IMR-90 (cell line): ENCODE data around the gene SEPHS1. TPM values are rescaled to one million over a fixed set of nuclear protein-coding genes. Genes with fewer than 3 reads are reported as not detected.

Experiments
- ATAC-seq: fragments of 200-7000 bp; cut with Tn5 transposase; 2 replicates; pipeline ENCODE4 v1.9.1; 2020; ENCODE audit warnings: low read depth, mild to moderate bottlenecking, moderate library complexity
- BruUV-seq: library from RNA; stranded (reverse); fragments of 400-500 nt; replicated peaks from 2 replicates; lab custom pipeline; 2021; lab: Mats Ljungman, UMichigan
- CTCF ChIA-PET: fragments of 300-600 bp; formaldehyde crosslinking; extraction: SDS; loops from one replicate; lab custom pipeline; 2021; ENCODE audit warnings: antibody characterized with exemption; lab: Yijun Ruan, JAX
- POLR2A ChIA-PET: fragments of 300-600 bp; sonication (Branson Sonifier 250); formaldehyde crosslinking; loops from one replicate; lab custom pipeline; 2022; ENCODE audit warnings: antibody characterized with exemption; ENCODE audit not compliant: unreplicated experiment; lab: Charles Lee
- DNase-seq: peaks from one replicate; pipeline ENCODE4 v3.0.0; 2013
- H2AFZ ChIP-seq: replicated peaks from 2 replicates; pipeline ENCODE3; 2013; ENCODE audit warnings: low read length, mild to moderate bottlenecking; ENCODE audit not compliant: poor library complexity
- H2AK5ac ChIP-seq: 2 replicates; pipeline ENCODE4 v1.6.1; 2013; ENCODE audit warnings: low read depth, low read length, inconsistent platforms
- H2AK9ac ChIP-seq: replicated peaks from 2 replicates; pipeline ENCODE3; 2013; ENCODE audit warnings: mild to moderate bottlenecking, low read depth, low read length, moderate library complexity; ENCODE audit not compliant: poor library complexity
- H2BK120ac ChIP-seq: 2 replicates; pipeline ENCODE4 v1.6.1; 2013; ENCODE audit warnings: low read depth, low read length, inconsistent platforms
- H2BK15ac ChIP-seq: 3 replicates; pipeline ENCODE4 v1.6.1; 2013; ENCODE audit warnings: low read depth, low read length, inconsistent platforms
- H2BK20ac ChIP-seq: 2 replicates; pipeline ENCODE4 v1.6.1; 2013; ENCODE audit warnings: low read depth, mild to moderate bottlenecking, inconsistent platforms, low read length, moderate library complexity
- H2BK5ac ChIP-seq: 2 replicates; pipeline ENCODE4 v1.6.1; 2013; ENCODE audit warnings: mild to moderate bottlenecking, low read depth, low read length, inconsistent platforms; ENCODE audit not compliant: poor library complexity, severe bottlenecking
- H3K14ac ChIP-seq: replicated peaks from 2 replicates; pipeline ENCODE4 v1.6.1; 2013; ENCODE audit warnings: low read depth, low read length, inconsistent platforms
- H3K18ac ChIP-seq: 2 replicates; pipeline ENCODE4 v1.6.1; 2013; ENCODE audit warnings: low read depth, low read length, control low read depth
- H3K23ac ChIP-seq: 2 replicates; pipeline ENCODE4 v1.6.1; 2013; ENCODE audit warnings: low read depth, low read length, inconsistent platforms
- H3K27ac ChIP-seq: 2 replicates; pipeline ENCODE4 v1.5.1; 2013; ENCODE audit warnings: mild to moderate bottlenecking, control low read depth, low read length; ENCODE audit not compliant: insufficient read depth
- H3K27me3 ChIP-seq: 2 replicates; pipeline ENCODE4 v1.6.1; 2013; ENCODE audit warnings: low read length; ENCODE audit not compliant: control insufficient read depth, insufficient read depth
- H3K36me3 ChIP-seq: 2 replicates; pipeline ENCODE4 v1.6.1; 2013; ENCODE audit warnings: low read length, mixed read lengths; ENCODE audit not compliant: control insufficient read depth, insufficient read depth
- H3K4ac ChIP-seq: 2 replicates; pipeline ENCODE4 v1.6.1; 2013; ENCODE audit warnings: low read depth, low read length, inconsistent platforms
- H3K4me1 ChIP-seq: 2 replicates; pipeline ENCODE4 v1.6.1; 2013; ENCODE audit warnings: low read length, mixed read lengths; ENCODE audit not compliant: control insufficient read depth, insufficient read depth
- H3K4me2 ChIP-seq: 2 replicates; pipeline ENCODE4 v1.6.1; 2013; ENCODE audit warnings: low read depth, mild to moderate bottlenecking, control low read depth, low read length, moderate library complexity
- H3K4me3 ChIP-seq: 2 replicates; pipeline ENCODE4 v1.5.1; 2013; ENCODE audit warnings: low read depth, mild to moderate bottlenecking, control low read depth, low read length, moderate library complexity; ENCODE audit not compliant: insufficient read depth
- H3K56ac ChIP-seq: 2 replicates; pipeline ENCODE4 v1.6.1; 2013; ENCODE audit warnings: low read length, inconsistent platforms; ENCODE audit not compliant: insufficient read depth; ENCODE audit errors: extremely low read depth
- H3K79me1 ChIP-seq, 2 experiments: 2 replicates each; pipeline ENCODE4 v1.6.1; 2013; ENCODE audit warnings: low read length in 2 of 2, inconsistent platforms in 1 of 2, low read depth in 1 of 2
- H3K9ac ChIP-seq: 2 replicates; pipeline ENCODE4 v1.6.1; 2013; ENCODE audit warnings: low read depth, low read length, control low read depth
- H3K9me1 ChIP-seq: 2 replicates; pipeline ENCODE4 v1.6.1; 2013; ENCODE audit warnings: low read length, inconsistent platforms; ENCODE audit not compliant: insufficient read depth
- H3K9me3 ChIP-seq: 2 replicates; pipeline ENCODE4 v1.6.1; 2013; ENCODE audit warnings: low read length; ENCODE audit not compliant: control insufficient read depth, insufficient read depth
- H4K20me1 ChIP-seq: 2 replicates; pipeline ENCODE4 v1.6.1; 2013; ENCODE audit warnings: low read length, inconsistent platforms; ENCODE audit not compliant: insufficient read depth
- H4K5ac ChIP-seq: 2 replicates; pipeline ENCODE4 v1.6.1; 2013; ENCODE audit warnings: mild to moderate bottlenecking, low read depth, low read length, control low read depth
- H4K8ac ChIP-seq, 2 experiments: 2 replicates each; pipeline ENCODE4 v1.6.1; 2013; ENCODE audit warnings: low read depth in 2 of 2, low read length in 2 of 2, control low read depth in 1 of 2, inconsistent platforms in 1 of 2
- H4K91ac ChIP-seq: 2 replicates; pipeline ENCODE4 v1.6.1; 2013; ENCODE audit warnings: low read depth, low read length, inconsistent platforms; ENCODE audit not compliant: insufficient read depth
- BHLHE40 ChIP-seq: fragments of 150-350 bp; IDR thresholded peaks from 2 replicates; pipeline ENCODE4 v1.6.1; 2016; ENCODE audit warnings: mild to moderate bottlenecking, low read depth, low read length
- CEBPB ChIP-seq: IDR thresholded peaks from 2 replicates; pipeline ENCODE4 v1.6.1; 2012; ENCODE audit warnings: low read depth, low read length, improper control_type of control experiment
- CHD1 ChIP-seq: IDR thresholded peaks from 2 replicates; pipeline ENCODE4 v1.6.1; 2012; ENCODE audit warnings: low read depth, low read length, improper control_type of control experiment
- FOS ChIP-seq: fragments of 150-350 bp; IDR thresholded peaks from 2 replicates; pipeline ENCODE4 v1.6.1; 2016; ENCODE audit warnings: low read depth, low read length
- MAFK ChIP-seq: IDR thresholded peaks from 2 replicates; pipeline ENCODE4 v1.6.1; 2012; ENCODE audit warnings: low read depth, low read length, improper control_type of control experiment
- MAZ ChIP-seq: IDR thresholded peaks from 2 replicates; pipeline ENCODE4 v1.6.1; 2012; ENCODE audit warnings: low read depth, mild to moderate bottlenecking, low read length, improper control_type of control experiment, moderate library complexity, borderline replicate concordance
- MXI1 ChIP-seq: IDR thresholded peaks from 2 replicates; pipeline ENCODE4 v1.6.1; 2012; ENCODE audit warnings: low read depth, mild to moderate bottlenecking, low read length, moderate library complexity, borderline replicate concordance
- NFE2L2 ChIP-seq: fragments of 150-350 bp; IDR thresholded peaks from 2 replicates; pipeline ENCODE4 v1.6.1; 2016; ENCODE audit warnings: low read depth, mild to moderate bottlenecking, low read length
- POLR2A ChIP-seq: IDR thresholded peaks from 2 replicates; pipeline ENCODE4 v1.6.1; 2012; ENCODE audit warnings: mild to moderate bottlenecking, low read depth, low read length
- RAD21 ChIP-seq: IDR thresholded peaks from 2 replicates; pipeline ENCODE4 v1.6.1; 2012; ENCODE audit warnings: low read length, improper control_type of control experiment
- RCOR1 ChIP-seq: IDR thresholded peaks from 2 replicates; pipeline ENCODE4 v1.6.1; 2012; ENCODE audit warnings: mild to moderate bottlenecking, low read length, improper control_type of control experiment; ENCODE audit not compliant: insufficient replicate concordance
- RFX5 ChIP-seq: IDR thresholded peaks from 2 replicates; pipeline ENCODE4 v1.8.0; 2012; ENCODE audit warnings: low read depth, mild to moderate bottlenecking, low read length, moderate library complexity
- SMC3 ChIP-seq: fragments of 150-350 bp; IDR thresholded peaks from 2 replicates; pipeline ENCODE4 v1.6.1; 2016; ENCODE audit warnings: low read depth, mild to moderate bottlenecking, antibody characterized with exemption, low read length, moderate library complexity
- WGBS, 2 experiments: methylation state at CpG; one replicate each; pipeline versions ENCODE4 v1.1.5 to v1.1.7; 2013; ENCODE audit warnings: missing lambda C conversion rate in 2 of 2; ENCODE audit not compliant: insufficient read length in 1 of 2; ENCODE audit errors: extremely low coverage in 2 of 2; 5-methylcytosine and 5-hydroxymethylcytosine counted together
- dilution Hi-C: fragments of 300-500 bp; cut with HindIII; formaldehyde crosslinking; loops from one replicate; pipeline ENCODE4 v1.14.3; 2018; ENCODE audit warnings: low sequenced_read_pairs; ENCODE audit not compliant: unreplicated experiment
- in situ Hi-C: fragments of 300-500 bp; cut with MboI; formaldehyde crosslinking; loops from 3 replicates; pipeline ENCODE4 v1.14.3; 2019; ENCODE audit warnings: low sequenced_read_pairs, inconsistent platforms, mixed read lengths
- intact Hi-C: fragments of 100-400 bp; cut with micrococcal nuclease; formaldehyde crosslinking; loops from 2 replicates; pipeline ENCODE4 v1.10.0; 2022
- polyA plus RNA-seq, 3 experiments: library from polyadenylated mRNA; depleted of rRNA; stranded (reverse); fragments of >200 nt; gene quantifications; 2 replicates each; pipeline ENCODE4 v1.2.3, GENCODE V29; 2012; ENCODE audit warnings: low replicate concordance in 1 of 3
- total RNA-seq: library from RNA; depleted of rRNA; stranded (reverse); fragments of >200 nt; gene quantifications from 2 replicates; pipeline ENCODE4 v1.2.3, GENCODE V29; 2012
- TF ChIP-seq, protein P1 (sequence below): fragments of 150-350 bp; IDR thresholded peaks from 2 replicates; pipeline ENCODE4 v1.6.1; 2016; ENCODE audit warnings: low read depth, mild to moderate bottlenecking, low read length, moderate library complexity, borderline replicate concordance
- TF ChIP-seq, protein P2 (sequence below): fragments of 150-350 bp; IDR thresholded peaks from 2 replicates; pipeline ENCODE4 v1.6.1; 2017; ENCODE audit warnings: mild to moderate bottlenecking, antibody characterized with exemption, low read length, low read depth
- TF ChIP-seq, protein P3 (sequence below): conservative IDR thresholded peaks from 2 replicates; pipeline ENCODE4 v1.5.1; 2012; ENCODE audit warnings: mild to moderate bottlenecking, low read depth, low read length, improper control_type of control experiment

SEPHS1 gene
- total and polyA plus RNA-seq, 2 of the 4 experiments (the other 2 are of a cell fraction) = 39.4 to 69.4 TPM

DNA sequence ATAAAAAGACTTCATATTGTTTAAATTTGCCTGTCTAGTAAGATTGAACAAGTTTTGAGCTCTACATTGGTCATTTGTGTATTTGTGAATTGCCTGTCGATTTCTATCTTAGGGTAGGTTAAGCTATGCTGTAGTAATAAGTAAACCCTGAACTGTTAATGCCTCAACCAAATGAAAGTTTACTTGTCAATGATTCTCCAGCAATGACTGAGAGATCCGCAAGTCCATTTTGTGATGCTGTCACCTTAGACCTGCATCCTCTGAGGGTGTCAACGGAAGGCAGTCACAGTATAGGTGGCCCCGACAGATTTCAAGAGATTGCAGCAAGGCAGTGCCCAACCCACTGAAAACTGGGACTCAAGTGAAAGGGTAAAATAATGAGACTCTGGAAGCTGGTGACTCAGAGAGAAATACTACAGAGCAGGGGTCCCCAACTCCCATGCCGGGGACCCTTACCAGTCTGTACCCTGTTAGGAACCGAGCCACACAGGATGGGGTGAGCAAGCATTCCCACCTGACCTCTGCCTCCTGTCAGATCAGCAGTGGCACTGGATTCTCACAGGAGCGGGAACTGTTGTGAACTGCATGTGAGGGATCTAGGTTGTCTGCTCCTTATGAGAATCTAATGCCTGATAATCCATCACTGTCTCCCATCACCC is 37.4 kb downstream of the SEPHS1 start:
- no peak overlapping the region for H3K9ac ChIP-seq
- H3K23ac ChIP-seq = no peak overlapping the region
- H3K9me3 ChIP-seq = no peaks in the 10 kb centered on the region
- H2BK120ac ChIP-seq = no peak overlapping the region
- no peak overlapping the region for H3K18ac ChIP-seq
- DNase-seq = no peak
- no peak for ATAC-seq
- no peak overlapping the region for H2BK5ac ChIP-seq
- H3K27ac ChIP-seq = no peak overlapping the region
- H3K36me3 ChIP-seq = no peaks in the 10 kb centered on the region
- no peak overlapping the region for H2BK15ac ChIP-seq
- no peak overlapping the region for H2BK20ac ChIP-seq
- no peak overlapping the region for H3K4ac ChIP-seq
- no TSS peak for BruUV-seq
- intact Hi-C loops (no loop called here), in situ Hi-C loops (no loop called here), dilution Hi-C loops (no loop called here)
- no peak overlapping the region for H3K56ac ChIP-seq
- H4K8ac ChIP-seq = no peak overlapping the region
- H3K14ac ChIP-seq = no peak overlapping the region
- no peaks in the 10 kb centered on the region for H3K9me1 ChIP-seq
- H3K4me3 ChIP-seq = no peak overlapping the region
- H4K91ac ChIP-seq = no peak overlapping the region
- no peak overlapping the region for H2AFZ ChIP-seq
- TF ChIP-seq RAD21 (no peak), CEBPB (no peak), SMC3 (no peak), CHD1 (no peak), RFX5 (no peak), MXI1 (no peak), FOS (no peak), BHLHE40 (no peak), MAZ (no peak), NFE2L2 (no peak), RCOR1 (no peak), POLR2A (no peak), MAFK (no peak)
- TF ChIP-seq, protein P1, sequence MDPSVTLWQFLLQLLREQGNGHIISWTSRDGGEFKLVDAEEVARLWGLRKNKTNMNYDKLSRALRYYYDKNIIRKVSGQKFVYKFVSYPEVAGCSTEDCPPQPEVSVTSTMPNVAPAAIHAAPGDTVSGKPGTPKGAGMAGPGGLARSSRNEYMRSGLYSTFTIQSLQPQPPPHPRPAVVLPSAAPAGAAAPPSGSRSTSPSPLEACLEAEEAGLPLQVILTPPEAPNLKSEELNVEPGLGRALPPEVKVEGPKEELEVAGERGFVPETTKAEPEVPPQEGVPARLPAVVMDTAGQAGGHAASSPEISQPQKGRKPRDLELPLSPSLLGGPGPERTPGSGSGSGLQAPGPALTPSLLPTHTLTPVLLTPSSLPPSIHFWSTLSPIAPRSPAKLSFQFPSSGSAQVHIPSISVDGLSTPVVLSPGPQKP = no peak
- TF ChIP-seq, protein P2, sequence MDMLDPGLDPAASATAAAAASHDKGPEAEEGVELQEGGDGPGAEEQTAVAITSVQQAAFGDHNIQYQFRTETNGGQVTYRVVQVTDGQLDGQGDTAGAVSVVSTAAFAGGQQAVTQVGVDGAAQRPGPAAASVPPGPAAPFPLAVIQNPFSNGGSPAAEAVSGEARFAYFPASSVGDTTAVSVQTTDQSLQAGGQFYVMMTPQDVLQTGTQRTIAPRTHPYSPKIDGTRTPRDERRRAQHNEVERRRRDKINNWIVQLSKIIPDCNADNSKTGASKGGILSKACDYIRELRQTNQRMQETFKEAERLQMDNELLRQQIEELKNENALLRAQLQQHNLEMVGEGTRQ = no peak
- TF ChIP-seq, protein P3, sequence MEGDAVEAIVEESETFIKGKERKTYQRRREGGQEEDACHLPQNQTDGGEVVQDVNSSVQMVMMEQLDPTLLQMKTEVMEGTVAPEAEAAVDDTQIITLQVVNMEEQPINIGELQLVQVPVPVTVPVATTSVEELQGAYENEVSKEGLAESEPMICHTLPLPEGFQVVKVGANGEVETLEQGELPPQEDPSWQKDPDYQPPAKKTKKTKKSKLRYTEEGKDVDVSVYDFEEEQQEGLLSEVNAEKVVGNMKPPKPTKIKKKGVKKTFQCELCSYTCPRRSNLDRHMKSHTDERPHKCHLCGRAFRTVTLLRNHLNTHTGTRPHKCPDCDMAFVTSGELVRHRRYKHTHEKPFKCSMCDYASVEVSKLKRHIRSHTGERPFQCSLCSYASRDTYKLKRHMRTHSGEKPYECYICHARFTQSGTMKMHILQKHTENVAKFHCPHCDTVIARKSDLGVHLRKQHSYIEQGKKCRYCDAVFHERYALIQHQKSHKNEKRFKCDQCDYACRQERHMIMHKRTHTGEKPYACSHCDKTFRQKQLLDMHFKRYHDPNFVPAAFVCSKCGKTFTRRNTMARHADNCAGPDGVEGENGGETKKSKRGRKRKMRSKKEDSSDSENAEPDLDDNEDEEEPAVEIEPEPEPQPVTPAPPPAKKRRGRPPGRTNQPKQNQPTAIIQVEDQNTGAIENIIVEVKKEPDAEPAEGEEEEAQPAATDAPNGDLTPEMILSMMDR = no peak
- no peak overlapping the region for H2AK5ac ChIP-seq
- no peak overlapping the region for H3K4me2 ChIP-seq
- H4K20me1 ChIP-seq = no peaks in the 10 kb centered on the region
- 79% methylated on average over 2 of the region's 7 CpGs; no CpG with 5 or more reads in 1 of the 2 experiments for WGBS, 2 experiments
- no peaks in the 10 kb centered on the region for H3K4me1 ChIP-seq
- POLR2A ChIA-PET = no interaction called here
- H2AK9ac ChIP-seq = no peak overlapping the region
- H3K27me3 ChIP-seq = no peaks in the 10 kb centered on the region
- H3K79me1 ChIP-seq = no peaks in the 10 kb centered on the region
- H4K5ac ChIP-seq = no peak overlapping the region
- CTCF ChIA-PET = no interaction called here
